PC-9 (cell line): Measurements from ENCODE around the gene PPP2CA. TPM values are rescaled to one million over a fixed set of nuclear protein-coding genes. Genes with fewer than 3 reads are reported as not detected.

Experiments
- BruUV-seq: library from RNA; stranded (reverse); fragments of 400-500 nt; replicated peaks from 2 replicates; lab custom pipeline; 2021; lab: Mats Ljungman, UMichigan
- CTCF ChIA-PET: fragments of 300-600 bp; sonication (Branson Sonifier 250); formaldehyde crosslinking; loops from one replicate; lab custom pipeline; 2022; ENCODE audit warnings: antibody characterized with exemption; lab: Charles Lee
- POLR2A ChIA-PET: fragments of 300-600 bp; sonication (Branson Sonifier 250); formaldehyde crosslinking; loops from one replicate; lab custom pipeline; 2022; ENCODE audit warnings: antibody characterized with exemption; ENCODE audit not compliant: unreplicated experiment; lab: Charles Lee
- DNase-seq, 2 experiments: peaks; one replicate each; pipeline versions ENCODE4 v3.0.0 to v3.0.0-alpha.2; 2015 to 2022; ENCODE audit warnings: mixed read lengths in 1 of 2
- H2AFZ ChIP-seq: fragments of 200-600 bp; sonication (generic); 2 replicates; pipeline ENCODE4 v1.8.1; 2017; ENCODE audit warnings: antibody characterized with exemption
- H3F3A ChIP-seq: fragments of 200-600 bp; sonication (generic); 2 replicates; pipeline ENCODE4 v1.8.1; 2017; ENCODE audit warnings: antibody characterized with exemption, mild to moderate bottlenecking, low read depth; ENCODE audit not compliant: insufficient read depth
- H3K27ac ChIP-seq: fragments of 200-600 bp; sonication (generic); 2 replicates; pipeline ENCODE4 v1.6.1; 2016; ENCODE audit warnings: mixed run types
- H3K27me3 ChIP-seq: fragments of 200-600 bp; sonication (generic); 2 replicates; pipeline ENCODE4 v1.6.1; 2016; ENCODE audit warnings: low read depth, mixed run types; ENCODE audit not compliant: insufficient read depth
- H3K36me3 ChIP-seq: fragments of 200-600 bp; sonication (generic); 2 replicates; pipeline ENCODE4 v1.6.1; 2016; ENCODE audit warnings: low read depth, mixed run types
- H3K4me1 ChIP-seq: fragments of 200-600 bp; sonication (generic); replicated peaks from 2 replicates; pipeline ENCODE4 v1.6.1; 2016; ENCODE audit warnings: mixed run types; ENCODE audit not compliant: insufficient read depth
- H3K4me2 ChIP-seq: fragments of 200-600 bp; sonication (generic); 2 replicates; pipeline ENCODE4 v1.6.1; 2017; ENCODE audit warnings: mixed run types
- H3K4me3 ChIP-seq: fragments of 200-600 bp; sonication (generic); 2 replicates; pipeline ENCODE4 v1.6.1; 2016; ENCODE audit warnings: mixed run types
- H3K79me2 ChIP-seq: fragments of 200-600 bp; sonication (generic); 2 replicates; pipeline ENCODE4 v1.6.1; 2017; ENCODE audit warnings: low read depth, mixed run types
- H3K9me2 ChIP-seq: fragments of 200-600 bp; sonication (generic); 2 replicates; pipeline ENCODE4 v1.8.1; 2017; ENCODE audit warnings: mild to moderate bottlenecking; ENCODE audit not compliant: insufficient read depth
- H3K9me3 ChIP-seq: fragments of 200-600 bp; sonication (generic); 2 replicates; pipeline ENCODE4 v1.8.1; 2016; ENCODE audit warnings: low read depth; ENCODE audit not compliant: insufficient read depth
- H4K20me1 ChIP-seq: fragments of 200-600 bp; sonication (generic); 2 replicates; pipeline ENCODE4 v1.8.1; 2017; ENCODE audit not compliant: insufficient read depth
- EZH2 ChIP-seq: fragments of 200-600 bp; sonication (generic); IDR thresholded peaks from 2 replicates; pipeline ENCODE4 v1.8.0; 2017; ENCODE audit warnings: antibody characterized with exemption, low read depth
- intact Hi-C: fragments of 100-400 bp; cut with micrococcal nuclease; formaldehyde crosslinking; loops from one replicate; pipeline ENCODE4 v1.10.0; 2022; ENCODE audit not compliant: unreplicated experiment
- total RNA-seq: library from RNA; stranded (reverse); gene quantifications from 2 replicates; pipeline ENCODE4 v1.2.3, GENCODE V29; 2021
- TF ChIP-seq, protein P1 (sequence below): fragments of 200-600 bp; sonication (generic); conservative IDR thresholded peaks from 2 replicates; pipeline ENCODE4 v1.6.1; 2017; ENCODE audit warnings: mixed run types, antibody characterized with exemption, mild to moderate bottlenecking, moderate library complexity

Gene PPP2CA
- total RNA-seq, 1 experiment from 2014 or later: 149 TPM

GRCh38 chr5:134268919-134269318 lies 43.0 kb upstream of the PPP2CA start:
- Histone ChIP-seq H3K27ac (no peak overlapping the region), H3K36me3 (no peaks in the 10 kb centered on the region), H3K4me2 (no peak overlapping the region), H3K27me3 (no peaks in the 10 kb centered on the region), H3F3A (no peaks in the 10 kb centered on the region), H3K4me3 (no peak overlapping the region), H3K9me2 (no peaks in the 10 kb centered on the region), H3K79me2 (no peaks in the 10 kb centered on the region), H4K20me1 (no peaks in the 10 kb centered on the region), H3K9me3 (peaks cover 20% of the 10 kb centered on the region), H2AFZ (no peak overlapping the region), H3K4me1 (peaks cover 10% of the 10 kb centered on the region)
- no peak for DNase-seq
- no TSS peak for BruUV-seq
- no peak for TF ChIP-seq EZH2
- TF ChIP-seq, protein P1, sequence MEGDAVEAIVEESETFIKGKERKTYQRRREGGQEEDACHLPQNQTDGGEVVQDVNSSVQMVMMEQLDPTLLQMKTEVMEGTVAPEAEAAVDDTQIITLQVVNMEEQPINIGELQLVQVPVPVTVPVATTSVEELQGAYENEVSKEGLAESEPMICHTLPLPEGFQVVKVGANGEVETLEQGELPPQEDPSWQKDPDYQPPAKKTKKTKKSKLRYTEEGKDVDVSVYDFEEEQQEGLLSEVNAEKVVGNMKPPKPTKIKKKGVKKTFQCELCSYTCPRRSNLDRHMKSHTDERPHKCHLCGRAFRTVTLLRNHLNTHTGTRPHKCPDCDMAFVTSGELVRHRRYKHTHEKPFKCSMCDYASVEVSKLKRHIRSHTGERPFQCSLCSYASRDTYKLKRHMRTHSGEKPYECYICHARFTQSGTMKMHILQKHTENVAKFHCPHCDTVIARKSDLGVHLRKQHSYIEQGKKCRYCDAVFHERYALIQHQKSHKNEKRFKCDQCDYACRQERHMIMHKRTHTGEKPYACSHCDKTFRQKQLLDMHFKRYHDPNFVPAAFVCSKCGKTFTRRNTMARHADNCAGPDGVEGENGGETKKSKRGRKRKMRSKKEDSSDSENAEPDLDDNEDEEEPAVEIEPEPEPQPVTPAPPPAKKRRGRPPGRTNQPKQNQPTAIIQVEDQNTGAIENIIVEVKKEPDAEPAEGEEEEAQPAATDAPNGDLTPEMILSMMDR: no peak
- POLR2A ChIA-PET: interaction anchor here (0.6 kb wide), 1 partner anchor 58 kb away, joined by 7 read pairs; no protein-coding TSS in a partner anchor
- intact Hi-C loops: no loop called here
- CTCF ChIA-PET: interaction anchor here (0.6 to 0.7 kb wide), 2 partner anchors 30 to 424 kb away, joined by 3 to 5 read pairs; no protein-coding TSS in a partner anchor

- no TSS peak for BruUV-seq
- H3K36me3 ChIP-seq: no peaks in the 10 kb centered on the region
- H3K27me3 ChIP-seq: no peaks in the 10 kb centered on the region
- no peaks in the 10 kb centered on the region for H4K20me1 ChIP-seq
- H3K4me2 ChIP-seq: peak overlapping the region; percentile 8; the same call in 1 of the 2 replicates
- peaks cover 9% of the 10 kb centered on the region; the same call in 1 of the 2 replicates for H3K4me1 ChIP-seq
- no peaks in the 10 kb centered on the region for H3F3A ChIP-seq
- no peaks in the 10 kb centered on the region for H3K9me2 ChIP-seq
- H3K9me3 ChIP-seq: peaks cover 28% of the 10 kb centered on the region
- DNase-seq: no peak
- no peak overlapping the region for H3K4me3 ChIP-seq
- H3K27ac ChIP-seq: no peak overlapping the region
- no peak overlapping the region for H2AFZ ChIP-seq
- H3K79me2 ChIP-seq: no peaks in the 10 kb centered on the region
- ChIA-PET POLR2A (no interaction called here), CTCF (no interaction called here)
- TF ChIP-seq, protein P1: no peak
- no peak for TF ChIP-seq EZH2
- intact Hi-C loops: no loop called here
These were observed 42.2 kb upstream of the PPP2CA start for GRCh38 chr5:134268019-134268601.

- Histone ChIP-seq H3K4me3 (no peak overlapping the region), H3K4me1 (peaks cover 9% of the 10 kb centered on the region; the same call in 1 of the 2 replicates), H3K27ac (no peak overlapping the region), H3K4me2 (peak overlapping the region; percentile 8; the same call in 1 of the 2 replicates), H3K27me3 (no peaks in the 10 kb centered on the region), H3K36me3 (no peaks in the 10 kb centered on the region), H3K9me2 (no peaks in the 10 kb centered on the region), H2AFZ (0 out of 2 replicates have a peak overlapping the region, but pooled peaks have one; percentile 2), H3K79me2 (no peaks in the 10 kb centered on the region), H3K9me3 (peaks cover 33% of the 10 kb centered on the region), H4K20me1 (no peaks in the 10 kb centered on the region), H3F3A (peaks cover 5% of the 10 kb centered on the region; the same call in 1 of the 2 replicates)
- no TSS peak for BruUV-seq
- POLR2A ChIA-PET: no interaction called here
- CTCF ChIA-PET: no interaction called here
- DNase-seq: no peak
- intact Hi-C loops: no loop called here
- no peak for TF ChIP-seq EZH2
- TF ChIP-seq, protein P1: no peak
These were observed 41.6 kb upstream of the PPP2CA start for GRCh38 chr5:134267366-134268018.
